Cardiac fibroblast (primary cell): ENCODE measurements around the gene RAB11A.

Experiments
- DNase-seq, 2 donors: peaks; one replicate each; pipeline versions ENCODE4 v3.0.0 to v3.0.0-alpha.2; 2010; ENCODE audit warnings: low read depth in 2 of 2
- H3K4me3 ChIP-seq, 2 donors: replicated peaks in 1 of 2; 1 replicate in 1 of 2; 2 replicates in 1 of 2; pipeline ENCODE4 v1.5.1; 2011; ENCODE audit warnings: low read depth in 2 of 2, low read length in 2 of 2, mild to moderate bottlenecking in 2 of 2, moderate library complexity in 1 of 2
- TF ChIP-seq, protein P1 (sequence below): IDR thresholded peaks from one replicate; pipeline ENCODE4 v1.5.1; 2011; ENCODE audit warnings: low read depth, mild to moderate bottlenecking, low read length, inconsistent platforms

Gene RAB11A

DNA sequence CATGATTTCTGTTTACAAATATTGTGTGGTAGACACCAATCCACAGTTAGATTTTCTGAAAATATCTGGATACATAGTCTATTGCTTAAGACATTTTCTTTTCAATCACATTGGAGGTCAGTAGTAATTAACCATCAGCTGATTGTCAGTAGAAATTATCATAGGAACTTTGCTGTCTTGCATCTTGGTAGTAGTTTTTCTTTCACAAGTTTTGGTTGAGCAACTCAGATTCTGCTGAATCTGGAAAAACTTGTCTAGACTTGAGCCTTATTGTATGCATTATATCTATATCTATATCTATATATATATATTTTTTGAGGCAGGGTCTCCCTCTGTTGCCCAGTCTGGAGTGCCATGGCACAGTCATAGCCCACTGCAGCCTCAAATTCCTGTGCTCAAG is 4.0 kb downstream of the RAB11A start:
- TF ChIP-seq, protein P1, sequence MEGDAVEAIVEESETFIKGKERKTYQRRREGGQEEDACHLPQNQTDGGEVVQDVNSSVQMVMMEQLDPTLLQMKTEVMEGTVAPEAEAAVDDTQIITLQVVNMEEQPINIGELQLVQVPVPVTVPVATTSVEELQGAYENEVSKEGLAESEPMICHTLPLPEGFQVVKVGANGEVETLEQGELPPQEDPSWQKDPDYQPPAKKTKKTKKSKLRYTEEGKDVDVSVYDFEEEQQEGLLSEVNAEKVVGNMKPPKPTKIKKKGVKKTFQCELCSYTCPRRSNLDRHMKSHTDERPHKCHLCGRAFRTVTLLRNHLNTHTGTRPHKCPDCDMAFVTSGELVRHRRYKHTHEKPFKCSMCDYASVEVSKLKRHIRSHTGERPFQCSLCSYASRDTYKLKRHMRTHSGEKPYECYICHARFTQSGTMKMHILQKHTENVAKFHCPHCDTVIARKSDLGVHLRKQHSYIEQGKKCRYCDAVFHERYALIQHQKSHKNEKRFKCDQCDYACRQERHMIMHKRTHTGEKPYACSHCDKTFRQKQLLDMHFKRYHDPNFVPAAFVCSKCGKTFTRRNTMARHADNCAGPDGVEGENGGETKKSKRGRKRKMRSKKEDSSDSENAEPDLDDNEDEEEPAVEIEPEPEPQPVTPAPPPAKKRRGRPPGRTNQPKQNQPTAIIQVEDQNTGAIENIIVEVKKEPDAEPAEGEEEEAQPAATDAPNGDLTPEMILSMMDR: no peak
- DNase-seq: no peak
- no peak overlapping the region for H3K4me3 ChIP-seq

DNA sequence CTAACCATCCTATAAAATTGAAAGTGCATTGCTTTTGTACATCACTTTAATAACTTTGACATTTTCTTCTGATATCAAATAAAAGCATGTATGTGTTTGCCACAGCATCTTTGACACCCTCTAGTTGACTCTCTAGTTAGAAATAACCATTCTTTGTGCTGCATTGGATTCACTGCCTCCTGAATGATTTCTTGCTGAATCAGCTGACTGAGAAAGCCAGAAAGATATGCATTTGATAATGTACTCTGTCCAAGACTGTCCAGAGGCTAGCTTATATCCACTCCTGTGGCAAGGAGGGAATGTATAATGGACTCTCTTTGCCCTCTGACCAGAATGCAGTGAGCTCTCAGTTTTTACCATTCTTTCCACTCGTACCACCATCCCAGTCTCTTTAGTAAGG is 6.2 kb downstream of the RAB11A start:
- TF ChIP-seq, protein P1: no peak
- DNase-seq: peak in 1 of 2 donors; percentile 14
- H3K4me3 ChIP-seq: no peak overlapping the region

DNA sequence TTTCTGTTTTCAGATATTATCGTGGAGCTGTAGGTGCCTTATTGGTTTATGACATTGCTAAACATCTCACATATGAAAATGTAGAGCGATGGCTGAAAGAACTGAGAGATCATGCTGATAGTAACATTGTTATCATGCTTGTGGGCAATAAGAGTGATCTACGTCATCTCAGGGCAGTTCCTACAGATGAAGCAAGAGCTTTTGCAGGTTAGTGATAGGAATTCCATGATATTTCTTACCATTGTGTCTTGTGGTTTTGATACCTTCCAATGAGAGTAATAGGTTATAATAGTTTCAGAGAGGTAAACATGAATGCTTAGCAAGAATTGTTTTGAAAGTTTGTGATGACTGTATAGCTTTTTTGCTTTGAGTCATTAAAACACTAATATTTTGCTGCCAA is 8.5 kb downstream of the RAB11A start:
- TF ChIP-seq, protein P1: no peak
- DNase-seq: no peak
- H3K4me3 ChIP-seq: no peak overlapping the region

DNA sequence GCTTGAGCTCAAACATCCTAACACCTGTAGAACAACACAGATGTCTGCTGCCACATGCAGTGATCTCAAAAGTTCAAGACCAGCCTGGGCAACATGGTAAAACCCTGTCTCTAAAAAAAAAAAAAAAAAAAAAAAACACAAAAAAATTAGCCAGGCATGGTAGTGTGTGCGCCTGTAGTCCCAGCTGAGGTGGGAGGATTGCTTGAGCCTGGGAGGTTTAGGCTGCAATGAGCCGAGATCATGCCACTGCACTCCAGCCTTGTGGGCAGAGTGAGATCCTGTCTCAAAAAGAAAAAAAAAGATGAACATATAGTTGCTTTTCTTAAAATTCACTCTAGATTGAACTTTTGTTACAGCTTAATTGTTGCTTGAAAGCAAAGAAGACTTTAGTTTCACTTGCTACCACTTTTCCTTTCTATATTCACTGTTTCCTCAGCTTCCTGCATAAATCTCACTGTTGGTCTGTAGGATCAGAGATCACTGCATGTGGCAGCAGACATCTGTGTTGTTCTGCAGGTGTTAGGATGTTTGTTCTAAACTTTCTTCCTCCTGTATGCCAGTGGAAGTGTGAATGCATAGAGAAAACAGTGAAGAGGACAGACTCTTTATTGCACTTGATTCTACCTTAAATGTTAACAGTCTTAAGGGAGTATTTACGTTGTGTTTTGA is 12.6 kb downstream of the RAB11A start:
- TF ChIP-seq, protein P1: no peak
- no peak overlapping the region for H3K4me3 ChIP-seq
- no peak for DNase-seq

DNA sequence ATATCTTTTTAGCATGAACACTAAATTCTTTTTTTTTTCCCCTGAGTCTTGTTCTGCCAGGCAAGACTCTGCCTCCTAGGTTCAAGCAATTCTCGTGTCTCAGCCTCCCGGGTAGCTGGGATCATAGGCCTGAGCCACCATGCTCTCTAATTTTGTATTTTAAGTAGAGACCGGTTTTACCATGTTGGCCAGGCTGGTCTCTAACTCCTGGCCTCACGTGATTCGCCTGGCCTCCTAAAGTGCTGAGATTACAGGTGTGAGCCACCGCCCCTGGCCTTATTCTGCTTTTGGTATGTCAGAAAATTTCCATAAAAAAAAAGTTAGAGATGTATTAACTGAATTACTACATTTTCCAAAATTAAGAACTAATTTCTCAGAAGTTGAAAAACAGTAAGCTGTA is 14.3 kb downstream of the RAB11A start:
- no peak for DNase-seq
- no peak overlapping the region for H3K4me3 ChIP-seq
- TF ChIP-seq, protein P1: no peak

DNA sequence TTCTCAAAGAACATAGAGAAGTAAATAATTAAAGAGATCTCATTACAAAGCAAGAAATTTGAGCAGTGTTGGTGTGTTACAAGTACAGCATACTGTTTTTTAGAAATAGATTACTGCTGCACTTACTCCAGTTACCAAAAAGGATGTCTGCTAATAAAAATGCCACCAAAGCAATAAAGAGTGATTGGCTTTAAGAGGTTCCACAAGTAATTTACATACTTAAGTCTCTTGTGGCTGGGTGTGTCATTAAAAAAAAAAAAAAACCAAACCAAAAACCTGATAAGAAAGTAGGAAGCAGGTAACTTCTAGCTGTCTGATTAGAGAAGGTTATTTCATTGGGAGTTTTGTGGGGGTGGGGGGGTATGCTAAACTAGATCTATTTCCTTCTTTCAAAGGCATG is 15.2 kb downstream of the RAB11A start:
- TF ChIP-seq, protein P1: no peak
- H3K4me3 ChIP-seq: no peak overlapping the region
- no peak for DNase-seq
